T-helper 1 cell (primary cell): ENCODE measurements around the gene ISYNA1.
A peak's percentile ranks its signal among the peaks of the same experiment; 100 is the strongest.

Source experiments
- DNase-seq, 5 donors: peaks; one replicate each; pipeline ENCODE4 v3.0.0-alpha.2; 2012 to 2020

The ISYNA1 gene

GRCh38 chr19:18467978-18468377, 30.0 kb upstream of the ISYNA1 start:
- DNase-seq, result no peak

GRCh38 chr19:18466354-18466753, 28.4 kb upstream of the ISYNA1 start:
- no peak for DNase-seq

DNA sequence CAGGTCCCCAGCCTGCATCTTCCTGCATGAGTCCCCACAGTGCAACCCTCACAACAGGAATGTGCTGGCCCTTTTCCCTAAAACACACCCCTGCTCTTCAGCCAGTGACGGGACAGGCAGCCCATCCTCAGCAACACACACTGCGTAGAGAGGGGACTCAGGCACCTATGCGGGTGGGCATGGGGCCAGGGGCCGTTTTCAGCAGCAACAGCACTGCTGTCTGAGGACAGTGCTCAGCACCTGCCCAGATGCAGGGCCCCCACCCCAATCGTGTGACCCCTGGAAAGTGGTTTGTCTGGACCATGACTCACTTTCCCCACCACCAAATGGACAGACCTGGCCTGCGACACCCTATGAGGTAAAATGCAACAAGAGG, 28.0 kb upstream of the ISYNA1 start:
- no peak for DNase-seq

GRCh38 chr19:18465214-18465963, 27.5 kb upstream of the ISYNA1 start:
- no peak for DNase-seq

DNA sequence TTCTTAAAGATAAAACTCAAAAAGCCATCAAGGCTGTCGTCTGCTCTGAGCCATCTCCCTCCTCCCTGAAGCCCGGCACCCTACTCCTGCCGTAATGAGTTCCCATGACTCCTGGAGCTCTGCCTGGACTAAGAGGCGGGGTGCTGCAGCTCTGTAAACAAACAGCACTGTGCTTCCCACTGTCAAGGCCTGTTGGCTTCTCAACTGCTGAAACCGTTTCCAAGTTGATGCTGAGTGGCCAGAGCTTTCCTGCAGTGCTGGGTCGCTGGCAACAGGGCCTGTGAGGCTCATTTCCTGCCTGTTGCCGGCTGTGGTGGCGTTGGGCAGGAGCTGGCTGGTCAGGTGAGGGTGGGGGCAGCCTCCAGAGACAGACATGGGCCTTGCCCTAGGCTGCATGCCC, 26.7 kb upstream of the ISYNA1 start:
- DNase-seq, result no peak

- DNase-seq, result no peak
Measured at GRCh38 chr19:18461471-18461870, 23.5 kb upstream of the ISYNA1 start.

- DNase-seq, result no peak
Measured at GRCh38 chr19:18460900-18461299, 23.0 kb upstream of the ISYNA1 start.

- no peak for DNase-seq
Measured at GRCh38 chr19:18457483-18458331, 19.8 kb upstream of the ISYNA1 start.

GRCh38 chr19:18456974-18457373, 19.0 kb upstream of the ISYNA1 start:
- no peak for DNase-seq

- DNase-seq, result no peak
Measured at GRCh38 chr19:18456279-18456678, 18.3 kb upstream of the ISYNA1 start.

DNA sequence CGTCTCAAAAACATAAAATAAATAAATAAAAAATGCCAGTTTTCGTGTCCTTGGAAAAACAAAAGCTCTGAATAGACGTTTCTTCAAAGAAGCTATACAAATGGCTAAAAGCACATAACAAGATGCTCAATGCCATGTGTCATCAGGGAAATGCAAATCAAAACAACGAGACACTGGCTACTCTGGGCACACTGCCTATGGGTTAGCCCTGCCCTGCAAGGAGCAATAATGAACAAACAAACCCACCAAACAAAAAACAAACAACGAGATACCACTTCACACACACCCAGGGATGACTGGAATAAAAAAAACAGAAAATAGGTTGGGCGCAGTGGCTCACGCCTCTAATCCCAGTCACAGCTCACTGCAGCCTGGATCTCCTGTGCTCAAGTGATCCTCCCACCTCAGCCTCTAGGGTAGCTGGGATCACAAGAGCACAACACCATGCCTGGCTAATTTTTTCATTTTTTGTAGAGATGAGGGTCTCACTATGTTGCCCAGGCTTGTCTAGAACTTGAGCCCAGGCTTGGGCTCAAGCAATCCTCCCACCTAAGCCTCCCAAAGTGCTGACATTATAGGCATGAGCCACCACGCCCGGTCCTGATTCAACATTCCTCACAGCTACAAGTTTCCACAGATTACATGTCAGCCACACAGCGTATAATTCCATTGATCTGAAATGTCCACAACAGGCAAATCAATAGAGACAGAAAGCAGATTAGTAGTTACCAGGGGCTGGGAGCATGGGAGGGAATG, 15.5 kb upstream of the ISYNA1 start:
- no peak for DNase-seq

DNA sequence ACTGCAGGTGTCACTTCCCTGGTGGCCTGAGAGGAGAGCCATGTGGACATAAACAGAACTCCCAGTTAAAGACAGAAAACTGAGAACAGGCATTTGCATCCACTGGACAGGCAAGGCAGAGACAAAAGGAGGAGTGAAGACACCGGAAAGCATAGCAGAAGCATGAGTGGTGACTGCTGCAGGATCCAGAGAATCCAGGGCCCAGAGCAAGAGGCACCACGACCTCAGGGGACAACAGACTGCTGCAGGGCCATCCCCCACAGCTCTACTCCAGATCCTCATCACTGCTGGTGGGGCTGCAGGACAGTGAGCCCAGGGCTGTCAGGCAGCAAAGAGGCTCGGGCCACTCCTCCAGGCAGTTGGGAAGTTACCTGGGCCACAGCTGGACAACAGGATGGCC, 14.5 kb upstream of the ISYNA1 start:
- no peak for DNase-seq

DNA sequence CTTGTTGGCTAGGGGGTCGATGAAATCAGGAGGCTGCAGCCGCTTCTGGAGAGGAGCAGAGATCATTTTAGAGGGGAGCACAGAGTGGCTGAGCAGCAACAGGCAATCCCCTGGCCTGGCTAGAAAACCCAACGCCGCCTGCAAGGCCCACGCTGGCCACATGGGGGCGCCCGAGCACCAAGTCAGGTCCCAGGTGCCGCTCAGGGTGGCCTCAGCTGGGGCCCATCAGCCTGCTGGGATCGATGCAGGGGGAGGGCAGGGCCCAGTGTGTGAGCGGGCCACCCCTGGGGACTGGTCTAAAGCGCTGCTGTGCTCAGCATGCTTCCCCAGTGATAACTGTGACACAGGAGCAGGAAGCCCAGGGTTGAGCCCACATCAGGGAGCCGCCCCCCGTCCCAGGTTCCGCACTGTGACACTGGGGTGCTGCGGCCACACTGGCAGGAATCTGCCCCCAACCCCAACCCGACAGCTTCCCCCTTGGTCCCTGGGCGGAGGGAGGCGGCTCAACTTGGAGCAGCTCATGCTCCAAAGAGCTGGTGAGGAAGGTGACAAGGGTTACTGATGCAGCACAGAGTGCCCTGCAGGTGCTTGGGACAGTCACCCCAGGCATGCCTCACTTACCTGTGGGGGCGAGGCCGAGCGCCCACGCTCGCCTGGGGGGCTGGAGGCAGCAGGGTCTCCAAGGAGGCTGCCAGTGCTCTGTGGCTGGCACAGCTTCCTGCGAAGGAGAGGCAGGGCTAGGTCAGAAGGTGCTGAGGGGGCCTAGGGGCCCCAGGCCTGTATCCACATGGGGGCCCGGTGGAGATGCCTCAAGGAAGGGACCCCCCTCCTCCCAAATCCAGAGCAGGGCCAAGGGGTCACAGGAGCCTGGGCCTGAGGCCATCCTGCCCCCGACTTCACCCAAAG, 13.3 kb upstream of the ISYNA1 start:
- DNase-seq, result peak; percentile 65 to 85 (median 75)

DNA sequence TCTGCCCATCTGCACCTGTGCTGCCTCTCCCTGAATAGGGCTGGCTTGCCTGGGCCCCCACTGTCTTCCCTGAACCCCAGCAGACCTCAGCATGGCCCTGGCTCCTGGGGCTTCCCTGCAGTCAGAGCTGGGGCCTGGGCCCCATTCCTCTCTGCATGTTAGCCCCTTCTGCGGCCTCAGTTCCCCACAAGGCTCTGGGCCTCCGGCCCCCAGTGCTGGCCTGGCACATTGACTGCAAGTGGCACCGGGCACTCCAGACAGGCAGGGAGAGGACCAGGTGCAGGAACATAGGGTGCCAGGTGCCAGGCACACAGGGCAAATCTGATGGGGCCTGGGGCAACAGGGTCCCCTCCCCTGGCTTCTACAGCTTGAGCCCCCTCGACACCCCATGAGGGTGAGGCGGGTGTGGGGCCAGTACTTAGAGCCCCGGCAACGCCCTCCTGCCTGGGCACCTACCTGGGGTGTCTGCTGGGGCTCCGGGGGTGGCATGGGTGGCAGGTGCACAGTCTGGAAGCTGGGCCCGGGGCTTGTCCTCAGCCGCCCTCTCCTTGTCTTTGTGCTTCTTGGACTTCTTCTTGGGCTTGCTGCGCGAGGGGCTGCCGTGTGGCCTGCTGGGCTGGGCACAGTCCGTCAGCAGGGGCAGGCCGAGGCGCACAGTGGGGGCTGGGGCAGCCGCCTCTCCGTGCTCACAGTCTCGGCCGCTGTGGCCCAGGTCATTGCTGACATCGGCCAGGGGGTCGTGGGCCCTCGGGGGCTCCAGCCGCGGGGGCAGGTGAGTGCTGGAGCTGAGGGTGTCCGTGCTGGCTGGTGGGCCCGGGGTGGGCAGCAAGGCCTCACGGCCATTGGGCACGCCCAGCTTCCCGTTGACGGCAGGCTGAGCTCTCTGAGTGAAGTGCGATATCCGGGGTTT, 12.3 kb upstream of the ISYNA1 start:
- no peak for DNase-seq

GRCh38 chr19:18449552-18449951, 11.6 kb upstream of the ISYNA1 start:
- DNase-seq, result no peak

DNA sequence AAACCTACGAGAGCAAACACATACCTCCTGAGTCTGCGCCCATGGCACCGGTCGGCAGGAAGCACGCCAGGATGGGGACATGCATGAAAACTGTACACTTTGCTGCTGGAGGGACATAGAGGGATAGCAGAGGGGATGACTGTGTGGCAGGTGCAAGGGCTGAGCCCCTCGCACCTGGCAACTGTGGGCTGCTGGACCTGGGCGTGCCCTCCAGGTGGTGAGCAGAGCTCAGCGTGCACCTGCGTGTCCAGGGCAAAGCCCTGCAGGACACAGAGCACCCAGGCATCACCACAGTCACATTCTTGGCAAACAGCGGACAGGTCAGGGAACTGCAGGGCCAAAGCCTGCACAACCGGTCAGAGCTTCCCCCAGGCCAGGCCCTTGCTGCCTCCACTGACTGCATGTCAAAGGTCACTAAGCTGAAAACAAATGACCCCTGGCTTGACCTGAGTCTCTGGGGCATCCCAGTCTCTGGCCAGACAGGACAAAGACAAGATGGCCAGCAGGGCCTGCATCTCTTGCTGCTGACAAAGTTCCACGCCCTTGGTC, 9.0 kb upstream of the ISYNA1 start:
- no peak for DNase-seq

- no peak for DNase-seq
Measured at GRCh38 chr19:18446145-18446810, 8.3 kb upstream of the ISYNA1 start.

GRCh38 chr19:18445262-18445948, 7.5 kb upstream of the ISYNA1 start:
- DNase-seq, result no peak

- no peak for DNase-seq
Measured at GRCh38 chr19:18444513-18444912, 6.6 kb upstream of the ISYNA1 start.

DNA sequence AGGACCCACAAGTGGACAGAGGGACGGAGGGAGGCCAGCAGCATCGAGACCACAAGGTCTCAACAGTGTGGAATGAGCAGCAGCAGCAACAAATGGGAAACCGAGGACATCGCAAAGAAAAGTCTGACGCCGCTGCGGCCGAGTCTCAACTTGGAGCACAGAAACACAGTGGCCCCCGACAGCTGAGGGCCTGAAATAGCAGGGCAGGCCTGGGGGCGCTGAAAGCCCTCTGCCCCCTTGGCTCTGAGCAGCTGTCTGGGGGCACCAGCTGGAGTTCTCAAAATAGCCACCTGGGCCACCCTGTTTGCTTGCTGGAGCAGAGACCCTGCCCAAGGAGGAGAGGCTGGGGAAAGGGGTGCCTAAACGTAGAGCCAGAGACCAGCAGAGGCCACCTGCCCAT, 5.9 kb upstream of the ISYNA1 start:
- DNase-seq, result no peak
